Stomach (tissue), 9 donors: ENCODE results near the gene FSCN2. TPM values are rescaled to one million over a fixed set of nuclear protein-coding genes. Genes with fewer than 3 reads are reported as not detected.

Experiments used
- DNase-seq, 2 donors: peaks; one replicate each; pipeline versions ENCODE4 v3.0.0 to v3.0.0-alpha.2; 2013 to 2019
- H3K27ac ChIP-seq, 5 donors: fragments of 200-600 bp in 4 of 5; sonication (generic) in 4 of 5; one replicate each; pipeline ENCODE4 v1.5.1; 2013 to 2019; ENCODE audit warnings: mild to moderate bottlenecking in 1 of 5, moderate library complexity in 1 of 5
- H3K27me3 ChIP-seq, 3 donors: fragments of 200-600 bp; sonication (generic); one replicate each; pipeline ENCODE4 v1.5.1; 2017 to 2019; ENCODE audit warnings: mixed run types in 1 of 3
- H3K36me3 ChIP-seq, 4 donors: fragments of 200-600 bp; sonication (generic); 1 replicate in 3 of 4; 2 replicates in 1 of 4; pipeline ENCODE4 v1.5.1; 2016 to 2019
- H3K4me1 ChIP-seq, 4 donors: fragments of 200-600 bp; sonication (generic); one replicate each; pipeline ENCODE4 v1.5.1; 2016 to 2019
- H3K4me3 ChIP-seq, 4 donors: fragments of 200-600 bp; sonication (generic) in 3 of 4; one replicate each; pipeline ENCODE4 v1.5.1; 2016 to 2019; ENCODE audit warnings: mild to moderate bottlenecking in 1 of 4
- H3K9me3 ChIP-seq, 4 donors: fragments of 200-600 bp; sonication (generic); one replicate each; pipeline ENCODE4 v1.5.1; 2016 to 2019
- CTCF ChIP-seq, 7 experiments: fragments of 450-650 bp in 4 of 7; fragments of 200-600 bp in 3 of 7; sonication (generic) in 3 of 7; IDR thresholded peaks; one replicate each; pipeline ENCODE4 v1.5.1; 2016 to 2019; ENCODE audit warnings: antibody characterized with exemption in 7 of 7, control low read depth in 2 of 7, mild to moderate bottlenecking in 1 of 7
- EP300 ChIP-seq: sonication (generic); formaldehyde crosslinking; IDR thresholded peaks from one replicate; pipeline ENCODE4 v1.6.1; 2017; ENCODE audit warnings: antibody characterized with exemption
- POLR2A ChIP-seq, 4 donors: fragments of 450-650 bp; IDR thresholded peaks; one replicate each; pipeline ENCODE4 v1.6.1; 2016; ENCODE audit warnings: antibody characterized with exemption in 4 of 4, control low read depth in 2 of 4, mild to moderate bottlenecking in 1 of 4, moderate library complexity in 1 of 4
- POLR2AphosphoS5 ChIP-seq, 3 donors: sonication (generic); formaldehyde crosslinking; IDR thresholded peaks; one replicate each; pipeline ENCODE4 v1.6.1; 2016; ENCODE audit warnings: antibody characterized with exemption in 3 of 3
- WGBS, 5 donors: extraction: QIAGEN DNeasy Blood & Tissue Kit in 3 of 5; methylation state at CpG; one replicate each; pipeline versions ENCODE4 v1.1.5 to v1.1.7; 2013 to 2018; 5-methylcytosine and 5-hydroxymethylcytosine counted together
- intact Hi-C: fragments of 100-400 bp; cut with DNase I; formaldehyde crosslinking; loops from one replicate; pipeline ENCODE4 v1.15.1; 2023; ENCODE audit warnings: low total_unique reads
- polyA plus RNA-seq, 3 donors: library from polyadenylated mRNA; stranded (reverse); fragments of 200-250 nt; gene quantifications; one replicate each; pipeline ENCODE4 v1.2.3, GENCODE V29; 2013
- total RNA-seq, 5 donors: library from RNA; depleted of rRNA; stranded (reverse); fragments of >200 nt; gene quantifications; one replicate each; pipeline versions ENCODE4 v1.1.0 to v1.2.3, GENCODE V29; 2014 to 2016
- donor health status: healthy with polysubstance abuse.
- donor health status: Bipolar disorder and iron deficiency.
- donor health status: healthy.

The FSCN2 gene
- total and polyA plus RNA-seq, 8 donors = 0.90 to 21.7 (median 2.8) TPM; not detected in 1

- 79 to 86% (median 86%) methylated on average over 8 to 9 of the region's 9 CpGs for WGBS, 5 donors
- H3K4me1 ChIP-seq = peaks cover 20 to 45% (median 23%) of the 10 kb centered on the region in 4 donors
Observed at GRCh38 chr17:81556175-81556691, 28.1 kb downstream of the FSCN2 start.

DNA sequence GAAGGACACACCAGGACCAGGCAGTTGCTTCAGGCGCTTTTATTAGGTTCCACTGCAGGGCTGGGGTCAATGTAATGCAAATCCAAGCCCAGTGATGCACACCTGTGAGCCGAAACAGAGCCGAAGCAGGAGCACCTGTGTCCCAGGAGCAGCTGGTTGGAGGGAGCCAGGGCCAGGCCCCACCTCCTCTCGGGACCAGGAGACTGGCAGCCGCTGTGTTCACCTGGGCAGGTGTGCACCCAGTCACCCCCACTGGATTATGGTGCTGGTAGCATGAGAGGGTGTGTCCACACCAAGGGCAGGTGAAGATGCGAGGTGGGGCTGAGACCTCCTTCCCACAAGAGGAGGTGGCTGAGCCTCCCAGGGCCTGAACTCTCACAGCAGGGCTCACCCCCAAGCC is 28.7 kb downstream of the FSCN2 start:
- no peak overlapping the region for H3K4me3 ChIP-seq
- DNase-seq = no peak
- peaks cover 49 to 62% (median 59%) of the 10 kb centered on the region in 4 donors for H3K36me3 ChIP-seq
- H3K4me1 ChIP-seq = peaks cover 16 to 45% (median 17%) of the 10 kb centered on the region in 4 donors
- no peak overlapping the region for H3K27ac ChIP-seq
- H3K9me3 ChIP-seq = no peaks in the 10 kb centered on the region
- intact Hi-C loops = no loop called here
- no peak for TF ChIP-seq EP300
- TF ChIP-seq CTCF (IDR thresholded peaks at IDR 0.05) = no peak
- TF ChIP-seq POLR2A (IDR thresholded peaks at IDR 0.05) = no peak
- no peak for TF ChIP-seq POLR2AphosphoS5 (IDR thresholded peaks at IDR 0.05)
- no peaks in the 10 kb centered on the region for H3K27me3 ChIP-seq
- 71 to 85% (median 81%) methylated on average over 6 of the region's 6 CpGs for WGBS, 5 donors

More at GRCh38 chr17:81556175-81556691, 28.1 kb downstream of the FSCN2 start:
- H3K4me3 ChIP-seq = no peak overlapping the region
- peaks cover 45 to 55% (median 53%) of the 10 kb centered on the region in 4 donors for H3K36me3 ChIP-seq
- peak overlapping the region in 1 of 5 donors; percentile 10 for H3K27ac ChIP-seq
- TF ChIP-seq POLR2AphosphoS5 (IDR thresholded peaks at IDR 0.05) = no peak
- no peak for TF ChIP-seq CTCF (IDR thresholded peaks at IDR 0.05)
- TF ChIP-seq EP300 = no peak
- TF ChIP-seq POLR2A (IDR thresholded peaks at IDR 0.05) = no peak
- H3K27me3 ChIP-seq = no peaks in the 10 kb centered on the region
- intact Hi-C loops = no loop called here
- no peak for DNase-seq
- no peaks in the 10 kb centered on the region for H3K9me3 ChIP-seq

DNA sequence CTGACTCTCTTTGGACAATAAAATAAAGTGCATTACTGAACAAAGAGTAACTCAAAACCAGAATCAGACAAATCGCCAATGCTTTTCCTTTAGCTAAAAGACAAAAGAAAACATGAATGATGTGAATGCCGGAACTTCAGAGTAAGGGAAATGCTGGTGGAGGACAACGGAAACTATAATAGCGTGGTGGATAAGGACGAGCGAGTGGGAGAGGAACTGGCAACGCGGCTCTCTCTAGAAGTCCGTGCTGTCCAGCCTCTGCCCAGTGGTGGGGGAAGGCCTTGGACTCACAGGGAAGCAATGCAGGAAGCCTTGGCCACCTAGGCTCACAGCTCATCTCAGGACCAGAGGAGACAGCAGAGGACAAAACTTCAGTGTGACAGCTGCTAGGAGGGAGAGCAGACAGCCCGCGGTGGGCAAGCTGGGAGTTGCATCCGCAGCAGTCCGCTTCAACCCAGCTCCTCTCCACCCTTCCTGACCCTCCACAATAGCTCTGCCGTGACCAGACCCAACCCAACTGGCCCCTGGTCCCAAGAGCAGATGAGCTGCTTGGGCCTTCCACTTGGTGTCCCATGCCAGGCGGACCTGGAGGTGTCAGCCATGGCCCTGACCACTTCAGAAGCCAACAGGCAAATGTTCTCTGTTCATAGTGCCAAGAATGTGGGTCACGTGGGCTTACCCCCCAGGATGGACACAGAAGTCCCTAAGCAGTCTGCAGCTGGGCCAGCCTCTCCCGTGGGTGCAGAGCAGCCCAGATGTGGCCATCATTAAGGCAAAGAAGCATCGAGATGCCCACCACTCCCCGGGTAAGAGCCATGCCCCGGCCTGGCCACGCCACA is 29.3 kb downstream of the FSCN2 start:
- Histone ChIP-seq H3K4me1 (peaks cover 15 to 45% (median 17%) of the 10 kb centered on the region in 4 donors), H3K36me3 (peaks cover 55 to 68% (median 66%) of the 10 kb centered on the region in 4 donors), H3K9me3 (no peaks in the 10 kb centered on the region), H3K27me3 (no peaks in the 10 kb centered on the region), H3K4me3 (no peak overlapping the region), H3K27ac (no peak overlapping the region)
- DNase-seq = no peak
- 75 to 89% (median 85%) methylated on average over 14 to 21 of the region's 21 CpGs for WGBS, 5 donors
- intact Hi-C loops = no loop called here
- TF ChIP-seq POLR2A (IDR thresholded peaks at IDR 0.05) = no peak
- TF ChIP-seq POLR2AphosphoS5 (IDR thresholded peaks at IDR 0.05) = no peak
- no peak for TF ChIP-seq EP300
- no peak for TF ChIP-seq CTCF (IDR thresholded peaks at IDR 0.05)

- peaks cover 59 to 74% (median 72%) of the 10 kb centered on the region in 4 donors for H3K36me3 ChIP-seq
- intact Hi-C loops = no loop called here
Observed at GRCh38 chr17:81558115-81558468, 29.9 kb downstream of the FSCN2 start.

More at GRCh38 chr17:81558115-81558468, 29.9 kb downstream of the FSCN2 start:
- H3K27ac ChIP-seq = no peak overlapping the region
- DNase-seq = no peak
- H3K27me3 ChIP-seq = no peaks in the 10 kb centered on the region
- H3K4me1 ChIP-seq = peaks cover 12 to 42% (median 14%) of the 10 kb centered on the region in 4 donors
- WGBS, 5 donors = 87 to 93% (median 90%) methylated on average over 8 to 12 of the region's 12 CpGs
- no peak overlapping the region for H3K4me3 ChIP-seq
- no peaks in the 10 kb centered on the region for H3K9me3 ChIP-seq
- no peak for TF ChIP-seq POLR2AphosphoS5 (IDR thresholded peaks at IDR 0.05)
- no peak for TF ChIP-seq EP300
- no peak for TF ChIP-seq POLR2A (IDR thresholded peaks at IDR 0.05)
- no peak for TF ChIP-seq CTCF (IDR thresholded peaks at IDR 0.05)
